Loucy (cell line): ENCODE measurements around the gene ADARB1.

Source experiments
- H2AFZ ChIP-seq: fragments of 200-600 bp; sonication (generic); 2 replicates; pipeline ENCODE4 v1.6.0; 2016; ENCODE audit warnings: antibody characterized with exemption, mild to moderate bottlenecking, low read length, moderate library complexity
- H3F3A ChIP-seq: fragments of 200-600 bp; 2 replicates; pipeline ENCODE4 v1.6.0; 2016; ENCODE audit warnings: antibody characterized with exemption, low read depth, mild to moderate bottlenecking
- H3K27me3 ChIP-seq: fragments of 200-600 bp; sonication (generic); 2 replicates; pipeline ENCODE4 v1.6.1; 2014; ENCODE audit warnings: low read length, mild to moderate bottlenecking; ENCODE audit not compliant: insufficient read depth, poor library complexity, severe bottlenecking
- H3K36me3 ChIP-seq: fragments of 200-600 bp; sonication (generic); 2 replicates; pipeline ENCODE4 v1.6.1; 2016; ENCODE audit warnings: low read length; ENCODE audit not compliant: insufficient read depth
- H3K4me1 ChIP-seq: fragments of 200-600 bp; sonication (generic); 2 replicates; pipeline ENCODE4 v1.5.1; 2014; ENCODE audit warnings: low read length, mild to moderate bottlenecking; ENCODE audit not compliant: insufficient read depth, poor library complexity, severe bottlenecking
- H3K4me2 ChIP-seq: fragments of 200-600 bp; sonication (generic); 2 replicates; pipeline ENCODE4 v1.6.0; 2014; ENCODE audit warnings: antibody characterized with exemption, low read length, low read depth, mild to moderate bottlenecking; ENCODE audit not compliant: poor library complexity, severe bottlenecking
- H3K4me3 ChIP-seq: fragments of 200-600 bp; sonication (generic); 2 replicates; pipeline ENCODE4 v1.5.1; 2014; ENCODE audit warnings: low read length, mild to moderate bottlenecking, mixed read lengths; ENCODE audit not compliant: poor library complexity, severe bottlenecking
- H3K79me2 ChIP-seq: fragments of 200-600 bp; sonication (generic); 2 replicates; pipeline ENCODE4 v1.6.1; 2014; ENCODE audit warnings: low read length; ENCODE audit not compliant: insufficient read depth
- H3K9ac ChIP-seq: fragments of 200-600 bp; sonication (generic); 2 replicates; pipeline ENCODE4 v1.6.0; 2014; ENCODE audit warnings: mild to moderate bottlenecking, low read depth, low read length, moderate library complexity; ENCODE audit not compliant: poor library complexity, severe bottlenecking
- H3K9me2 ChIP-seq: fragments of 200-600 bp; sonication (generic); replicated peaks from 2 replicates; pipeline ENCODE4 v1.6.1; 2016; ENCODE audit warnings: low read depth, low read length, mixed read lengths
- H3K9me3 ChIP-seq: fragments of 200-600 bp; sonication (generic); 2 replicates; pipeline ENCODE4 v1.6.1; 2014; ENCODE audit warnings: mild to moderate bottlenecking, antibody characterized with exemption, low read length, low read depth; ENCODE audit not compliant: insufficient read depth
- H4K20me1 ChIP-seq: fragments of 200-600 bp; sonication (generic); 2 replicates; pipeline ENCODE4 v1.6.0; 2014; ENCODE audit warnings: antibody characterized with exemption, low read length, mild to moderate bottlenecking; ENCODE audit not compliant: insufficient read depth, poor library complexity, severe bottlenecking
- EZH2phosphoT487 ChIP-seq: fragments of 200-600 bp; IDR thresholded peaks from 2 replicates; pipeline ENCODE4 v1.6.1; 2018; ENCODE audit warnings: antibody characterized with exemption, mild to moderate bottlenecking, moderate library complexity, borderline replicate concordance
- TF ChIP-seq, protein P1 (sequence below): fragments of 200-600 bp; sonication (generic); conservative IDR thresholded peaks from 2 replicates; pipeline ENCODE4 v1.5.1; 2014; ENCODE audit warnings: mild to moderate bottlenecking, antibody characterized with exemption, low read length

Gene ADARB1

DNA sequence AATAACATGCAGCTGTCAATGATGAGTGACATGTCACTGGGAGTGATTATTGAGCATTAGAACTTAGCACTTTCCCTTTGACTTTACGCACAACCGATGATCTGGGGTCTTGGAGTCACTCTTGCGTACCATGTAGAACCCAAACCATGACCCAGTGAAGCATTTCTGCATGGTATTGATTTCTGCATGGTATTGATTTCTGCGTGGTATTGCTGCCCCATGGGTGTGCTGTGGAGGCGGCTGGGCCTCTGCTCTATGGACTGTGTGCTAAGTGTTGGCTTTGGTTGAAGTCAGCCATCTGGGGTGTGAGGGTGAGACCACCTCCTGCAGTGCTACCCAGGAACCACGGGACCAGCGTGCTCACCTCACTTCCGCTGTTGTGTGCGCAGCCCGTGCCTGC is 98.0 kb downstream of the ADARB1 start:
- Histone ChIP-seq H2AFZ (no peak overlapping the region), H3K4me1 (peaks cover 31% of the 10 kb centered on the region), H3K9me2 (no peaks in the 10 kb centered on the region), H3K9me3 (no peaks in the 10 kb centered on the region), H3K36me3 (peaks cover 18% of the 10 kb centered on the region; the same call in 1 of the 2 replicates), H4K20me1 (no peaks in the 10 kb centered on the region), H3K4me3 (no peak overlapping the region), H3K9ac (no peak overlapping the region), H3K4me2 (no peak overlapping the region), H3K79me2 (no peaks in the 10 kb centered on the region; the same call in 1 of the 2 replicates), H3F3A (no peaks in the 10 kb centered on the region), H3K27me3 (no peaks in the 10 kb centered on the region)
- TF ChIP-seq, protein P1, sequence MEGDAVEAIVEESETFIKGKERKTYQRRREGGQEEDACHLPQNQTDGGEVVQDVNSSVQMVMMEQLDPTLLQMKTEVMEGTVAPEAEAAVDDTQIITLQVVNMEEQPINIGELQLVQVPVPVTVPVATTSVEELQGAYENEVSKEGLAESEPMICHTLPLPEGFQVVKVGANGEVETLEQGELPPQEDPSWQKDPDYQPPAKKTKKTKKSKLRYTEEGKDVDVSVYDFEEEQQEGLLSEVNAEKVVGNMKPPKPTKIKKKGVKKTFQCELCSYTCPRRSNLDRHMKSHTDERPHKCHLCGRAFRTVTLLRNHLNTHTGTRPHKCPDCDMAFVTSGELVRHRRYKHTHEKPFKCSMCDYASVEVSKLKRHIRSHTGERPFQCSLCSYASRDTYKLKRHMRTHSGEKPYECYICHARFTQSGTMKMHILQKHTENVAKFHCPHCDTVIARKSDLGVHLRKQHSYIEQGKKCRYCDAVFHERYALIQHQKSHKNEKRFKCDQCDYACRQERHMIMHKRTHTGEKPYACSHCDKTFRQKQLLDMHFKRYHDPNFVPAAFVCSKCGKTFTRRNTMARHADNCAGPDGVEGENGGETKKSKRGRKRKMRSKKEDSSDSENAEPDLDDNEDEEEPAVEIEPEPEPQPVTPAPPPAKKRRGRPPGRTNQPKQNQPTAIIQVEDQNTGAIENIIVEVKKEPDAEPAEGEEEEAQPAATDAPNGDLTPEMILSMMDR = no peak
- TF ChIP-seq EZH2phosphoT487 = no peak

DNA sequence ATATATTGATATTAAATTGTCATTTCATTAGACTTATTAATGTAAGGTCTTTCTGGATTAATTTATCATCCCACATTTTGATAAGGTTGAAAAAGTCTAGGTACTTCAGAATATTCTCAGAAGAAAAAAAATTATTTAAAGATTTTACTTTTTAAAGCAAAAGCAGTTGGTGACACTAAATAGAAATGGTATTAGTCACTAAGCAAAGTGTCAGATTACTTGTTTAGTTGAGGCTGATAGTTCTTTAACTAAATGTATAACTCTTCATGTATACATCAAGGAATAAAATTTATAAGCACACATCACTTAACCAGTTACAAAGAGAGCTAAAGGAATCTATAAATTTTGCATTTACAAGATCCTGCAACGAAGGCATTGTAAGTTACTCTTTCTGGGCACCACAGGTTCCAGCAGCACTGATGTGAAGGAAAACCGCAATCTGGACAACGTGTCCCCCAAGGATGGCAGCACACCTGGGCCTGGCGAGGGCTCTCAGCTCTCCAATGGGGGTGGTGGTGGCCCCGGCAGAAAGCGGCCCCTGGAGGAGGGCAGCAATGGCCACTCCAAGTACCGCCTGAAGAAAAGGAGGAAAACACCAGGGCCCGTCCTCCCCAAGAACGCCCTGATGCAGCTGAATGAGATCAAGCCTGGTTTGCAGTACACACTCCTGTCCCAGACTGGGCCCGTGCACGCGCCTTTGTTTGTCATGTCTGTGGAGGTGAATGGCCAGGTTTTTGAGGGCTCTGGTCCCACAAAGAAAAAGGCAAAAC is 101.1 kb downstream of the ADARB1 start:
- Histone ChIP-seq H4K20me1 (no peaks in the 10 kb centered on the region), H3K4me1 (peaks cover 7% of the 10 kb centered on the region), H2AFZ (no peak overlapping the region), H3K9me3 (no peaks in the 10 kb centered on the region), H3F3A (no peaks in the 10 kb centered on the region), H3K4me2 (no peak overlapping the region), H3K27me3 (no peaks in the 10 kb centered on the region), H3K9me2 (no peaks in the 10 kb centered on the region), H3K36me3 (peaks cover 18% of the 10 kb centered on the region; the same call in 1 of the 2 replicates), H3K4me3 (no peak overlapping the region), H3K79me2 (no peaks in the 10 kb centered on the region), H3K9ac (no peak overlapping the region)
- TF ChIP-seq, protein P1 = no peak
- TF ChIP-seq EZH2phosphoT487 = no peak

DNA sequence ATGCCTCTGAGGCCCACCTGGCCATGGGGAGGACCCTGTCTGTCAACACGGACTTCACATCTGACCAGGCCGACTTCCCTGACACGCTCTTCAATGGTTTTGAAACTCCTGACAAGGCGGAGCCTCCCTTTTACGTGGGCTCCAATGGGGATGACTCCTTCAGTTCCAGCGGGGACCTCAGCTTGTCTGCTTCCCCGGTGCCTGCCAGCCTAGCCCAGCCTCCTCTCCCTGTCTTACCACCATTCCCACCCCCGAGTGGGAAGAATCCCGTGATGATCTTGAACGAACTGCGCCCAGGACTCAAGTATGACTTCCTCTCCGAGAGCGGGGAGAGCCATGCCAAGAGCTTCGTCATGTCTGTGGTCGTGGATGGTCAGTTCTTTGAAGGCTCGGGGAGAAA is 101.8 kb downstream of the ADARB1 start:
- no peak for TF ChIP-seq EZH2phosphoT487
- TF ChIP-seq, protein P1 = no peak

More for the DNA sequence above, 101.8 kb downstream of the ADARB1 start:
- Histone ChIP-seq H3K79me2 (no peaks in the 10 kb centered on the region), H3K36me3 (peaks cover 18% of the 10 kb centered on the region; the same call in 1 of the 2 replicates), H2AFZ (no peak overlapping the region), H3F3A (no peaks in the 10 kb centered on the region), H3K9ac (no peak overlapping the region), H3K4me3 (no peak overlapping the region), H3K9me2 (no peaks in the 10 kb centered on the region), H3K27me3 (no peaks in the 10 kb centered on the region), H3K4me1 (peaks cover 1% of the 10 kb centered on the region), H3K4me2 (no peak overlapping the region), H3K9me3 (no peaks in the 10 kb centered on the region), H4K20me1 (no peaks in the 10 kb centered on the region)
